CD4-positive, alpha-beta T cell treated with Interleukin-15 for 1 hour (primary cell): ENCODE results near the gene QRICH2.
A peak's percentile ranks its signal among the peaks of the same experiment; 100 is the strongest.
"Not testable (repeated sequence)": the region's sequence is repeated elsewhere in the genome, so short reads cannot be mapped to it uniquely, and the experiment has no call there.

Experiments
- DNase-seq: peaks from one replicate; pipeline ENCODE4 v3.0.0-alpha.2; 2020

Gene QRICH2

DNA sequence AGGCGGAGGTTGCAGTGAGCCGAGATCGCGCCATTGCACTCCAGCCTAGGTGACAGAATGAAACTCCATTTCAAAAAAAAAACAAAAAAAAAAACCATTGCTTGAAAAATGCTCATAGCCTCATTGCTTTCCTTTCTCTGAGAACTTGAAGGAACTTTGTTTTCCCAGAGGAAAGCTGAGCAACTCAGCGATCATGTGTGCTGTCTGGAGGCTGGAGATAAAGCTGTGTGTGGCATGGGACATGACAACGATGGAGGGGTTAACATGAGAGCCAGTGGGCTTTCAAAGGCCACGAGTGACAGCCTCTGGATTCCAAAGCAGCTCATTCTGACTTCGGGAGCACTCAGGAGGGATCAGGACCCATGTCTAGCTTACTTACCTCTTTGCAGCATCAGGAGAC lies 21.6 kb upstream of the QRICH2 start:
- no peak for DNase-seq

DNA sequence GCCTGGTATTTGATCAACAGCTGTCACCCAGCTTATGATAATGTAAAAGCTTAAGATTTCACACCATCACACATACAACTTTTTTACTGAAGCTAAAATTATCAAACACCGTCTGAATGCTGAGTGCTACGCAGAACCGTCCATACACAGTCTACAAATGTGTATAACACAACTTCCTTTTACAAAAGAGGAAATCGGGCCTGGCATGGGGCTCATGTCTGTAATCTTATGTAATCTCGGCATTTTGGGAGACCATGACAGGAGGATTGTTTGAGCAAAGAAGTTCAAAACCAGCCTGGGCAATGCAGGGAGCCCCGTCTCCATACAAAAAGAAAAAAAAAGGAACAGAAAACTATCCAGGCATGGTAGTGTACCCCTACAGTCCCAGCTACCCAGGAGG lies 19.6 kb upstream of the QRICH2 start:
- DNase-seq: peak; percentile 38

DNA sequence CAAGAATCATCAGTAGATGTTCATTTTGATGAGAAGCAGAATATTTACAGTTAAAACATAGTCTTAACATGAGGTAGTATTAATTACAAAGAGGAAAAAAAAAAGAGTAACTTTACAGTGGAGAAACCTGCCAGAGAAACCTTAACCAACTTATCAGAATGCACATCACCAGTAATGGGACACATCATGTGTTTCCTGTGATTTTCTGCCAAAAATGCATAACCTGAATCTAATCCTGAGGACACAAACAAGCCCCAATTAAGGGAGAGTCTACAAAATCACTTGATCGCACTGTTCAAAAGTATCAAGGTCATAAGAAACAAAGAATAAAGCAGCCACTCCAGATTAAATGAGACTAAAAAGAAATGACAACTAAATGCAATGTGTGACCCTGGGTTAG lies 18.2 kb upstream of the QRICH2 start:
- no peak for DNase-seq

DNA sequence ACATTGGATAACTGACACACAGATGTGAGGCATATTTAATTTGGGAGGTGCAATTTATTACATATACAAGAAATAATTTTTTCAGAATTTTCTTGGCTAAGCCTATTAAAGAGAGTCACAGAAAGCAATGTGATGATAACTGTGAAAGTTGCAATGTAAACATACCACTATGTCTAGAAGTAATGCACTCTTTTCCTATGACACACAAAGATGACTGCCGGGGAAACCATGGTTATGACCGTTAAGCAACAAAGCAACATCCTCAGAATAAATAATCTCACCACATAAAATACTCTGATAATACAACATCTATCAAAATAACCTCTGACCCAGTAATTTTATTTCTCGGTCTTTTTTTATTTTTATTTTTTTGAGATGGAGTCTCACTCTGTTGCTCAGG lies 10.5 kb upstream of the QRICH2 start:
- no peak for DNase-seq

DNA sequence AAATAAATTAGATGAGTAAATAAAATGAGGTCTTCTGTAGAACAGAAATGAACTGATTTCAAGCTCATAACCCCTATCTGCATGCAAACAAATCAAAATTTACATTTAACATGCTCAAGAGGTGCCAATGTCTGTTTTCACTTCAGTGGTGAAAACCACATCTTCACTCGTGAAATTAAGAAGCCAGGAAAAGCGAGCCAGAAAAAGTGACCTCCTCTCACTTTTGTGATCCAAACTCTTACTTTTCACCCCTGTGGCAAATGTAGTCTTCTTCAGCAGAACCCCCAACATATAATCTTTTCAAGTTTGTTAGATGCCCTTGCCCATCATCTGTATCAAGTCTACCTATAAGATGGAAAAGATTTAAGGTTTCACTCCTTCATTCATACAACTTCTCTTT lies 9.5 kb upstream of the QRICH2 start:
- no peak for DNase-seq

DNA sequence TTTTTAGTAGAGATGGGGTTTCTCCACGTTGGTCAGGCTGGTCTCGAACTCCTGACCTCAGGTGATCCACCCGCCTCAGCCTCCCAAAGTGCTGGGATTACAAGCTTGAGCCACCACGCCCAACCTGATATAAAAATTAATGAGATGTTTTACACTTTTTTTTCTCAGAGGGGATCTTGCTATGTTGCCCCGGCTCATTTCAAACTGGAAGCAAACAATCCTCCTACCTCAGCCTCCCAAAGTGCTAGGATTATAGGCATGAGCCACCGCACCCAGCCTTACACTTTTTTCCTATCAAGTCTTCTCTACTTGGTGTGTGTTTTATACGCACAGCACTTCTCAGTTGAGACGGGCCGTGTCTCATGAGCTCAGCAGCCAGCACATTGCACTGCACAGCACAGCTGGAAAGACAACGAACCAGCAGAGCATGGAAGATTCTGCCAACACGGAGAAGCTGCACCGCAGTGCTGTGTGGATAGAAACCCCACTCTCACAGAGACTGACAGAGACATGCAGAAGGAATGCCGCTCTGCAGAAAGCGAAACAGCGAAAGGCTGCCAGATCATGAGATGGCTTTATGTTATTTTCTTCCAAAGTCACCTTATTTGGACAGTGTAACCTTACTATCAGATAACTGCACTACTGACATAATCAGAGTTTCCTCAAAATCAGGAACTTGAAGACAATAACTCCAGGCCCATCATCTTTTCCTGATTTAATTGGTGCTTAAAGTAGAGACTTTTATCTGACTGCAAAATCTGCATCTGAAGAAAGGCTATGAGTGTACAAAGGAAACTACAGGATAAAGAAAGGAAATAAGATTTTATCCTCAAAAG lies 6.5 kb upstream of the QRICH2 start:
- DNase-seq: no peak

DNA sequence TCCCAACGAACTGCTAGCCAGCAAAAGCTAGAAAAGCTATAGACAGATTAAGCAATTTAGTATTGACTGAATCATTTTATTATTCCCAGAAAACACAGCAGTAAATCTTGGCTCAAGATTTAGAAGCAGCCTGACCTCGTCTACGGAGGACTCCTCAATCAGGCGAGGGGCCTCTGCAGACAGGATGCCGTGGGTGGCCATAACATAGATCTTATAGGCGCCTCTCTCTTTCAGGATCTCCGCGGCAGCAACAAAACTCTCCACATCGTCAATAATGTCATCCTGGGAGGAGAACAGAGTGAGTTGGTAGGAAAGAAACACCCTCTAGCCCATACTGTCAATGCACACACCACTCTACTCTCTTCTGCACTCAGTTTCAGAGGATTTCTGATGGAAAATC lies 4.7 kb upstream of the QRICH2 start:
- no peak for DNase-seq

DNA sequence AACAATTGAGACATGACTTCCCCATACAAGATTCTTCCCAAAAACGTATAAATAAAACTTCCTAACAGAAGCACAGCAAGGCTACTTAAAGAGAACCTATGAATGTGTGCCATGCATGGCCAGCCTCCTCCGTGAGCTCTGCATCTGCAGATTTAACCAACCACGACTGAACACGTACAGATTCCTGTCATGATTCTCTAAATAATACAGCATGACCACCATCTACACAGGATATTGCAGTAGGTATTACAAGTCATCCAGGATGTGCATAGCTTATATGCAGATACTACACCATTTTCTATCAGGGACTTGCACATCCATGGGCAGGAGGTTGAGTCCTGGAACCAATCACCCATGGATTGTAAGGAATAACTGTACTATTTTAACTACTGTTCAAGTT lies 1.4 kb upstream of the QRICH2 start:
- no peak for DNase-seq

DNA sequence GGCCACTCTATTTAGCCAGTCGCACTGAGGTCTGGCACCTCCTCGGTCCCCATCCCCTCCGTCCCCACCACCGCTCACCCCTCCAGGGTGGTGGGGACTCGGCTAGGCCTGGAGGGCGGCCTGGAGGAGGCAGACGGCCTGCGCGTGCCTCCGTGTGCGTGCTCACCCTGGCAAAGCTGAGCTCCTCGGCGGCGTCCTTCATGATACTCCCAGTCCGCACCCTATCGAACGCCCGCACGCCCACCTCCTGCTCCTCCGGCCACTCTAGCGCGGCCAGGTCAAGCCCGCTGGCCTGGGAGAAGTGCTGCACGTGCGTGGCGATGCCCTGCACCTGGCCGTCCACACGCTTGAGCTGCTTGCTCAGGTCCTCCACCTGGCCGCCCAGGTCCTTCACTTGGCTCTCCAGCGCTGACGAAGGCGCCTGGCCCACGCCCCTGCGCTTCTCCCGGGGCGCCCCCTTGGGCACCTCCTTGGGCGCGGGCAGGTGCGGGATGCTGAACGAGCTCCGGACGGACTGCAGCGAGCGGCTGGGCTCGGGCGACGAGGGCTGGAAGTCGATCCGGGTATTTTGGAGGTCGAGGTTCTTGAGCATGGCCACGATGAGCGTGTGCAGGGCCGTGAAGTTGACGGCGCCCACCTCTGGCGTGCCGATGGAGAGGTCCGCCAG lies 644 bp downstream of the QRICH2 start:
- DNase-seq: no peak

DNA sequence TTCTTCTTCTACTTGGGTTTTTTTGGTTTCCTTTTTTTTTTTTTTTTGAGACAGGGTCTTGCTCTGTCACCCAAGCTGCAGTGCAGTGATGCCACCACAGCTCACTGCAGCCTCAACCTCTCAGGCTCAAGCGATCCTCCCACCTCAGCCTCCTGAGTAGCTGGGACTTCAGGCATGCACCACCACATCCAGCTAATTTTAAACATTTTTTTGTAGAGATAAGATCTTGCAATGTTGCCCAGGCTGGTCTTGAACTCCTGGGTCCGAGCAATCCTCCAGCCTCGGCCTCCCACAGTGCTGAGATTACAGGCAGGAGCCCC lies 3.0 kb downstream of the QRICH2 start:
- not testable (repeated sequence) for DNase-seq

DNA sequence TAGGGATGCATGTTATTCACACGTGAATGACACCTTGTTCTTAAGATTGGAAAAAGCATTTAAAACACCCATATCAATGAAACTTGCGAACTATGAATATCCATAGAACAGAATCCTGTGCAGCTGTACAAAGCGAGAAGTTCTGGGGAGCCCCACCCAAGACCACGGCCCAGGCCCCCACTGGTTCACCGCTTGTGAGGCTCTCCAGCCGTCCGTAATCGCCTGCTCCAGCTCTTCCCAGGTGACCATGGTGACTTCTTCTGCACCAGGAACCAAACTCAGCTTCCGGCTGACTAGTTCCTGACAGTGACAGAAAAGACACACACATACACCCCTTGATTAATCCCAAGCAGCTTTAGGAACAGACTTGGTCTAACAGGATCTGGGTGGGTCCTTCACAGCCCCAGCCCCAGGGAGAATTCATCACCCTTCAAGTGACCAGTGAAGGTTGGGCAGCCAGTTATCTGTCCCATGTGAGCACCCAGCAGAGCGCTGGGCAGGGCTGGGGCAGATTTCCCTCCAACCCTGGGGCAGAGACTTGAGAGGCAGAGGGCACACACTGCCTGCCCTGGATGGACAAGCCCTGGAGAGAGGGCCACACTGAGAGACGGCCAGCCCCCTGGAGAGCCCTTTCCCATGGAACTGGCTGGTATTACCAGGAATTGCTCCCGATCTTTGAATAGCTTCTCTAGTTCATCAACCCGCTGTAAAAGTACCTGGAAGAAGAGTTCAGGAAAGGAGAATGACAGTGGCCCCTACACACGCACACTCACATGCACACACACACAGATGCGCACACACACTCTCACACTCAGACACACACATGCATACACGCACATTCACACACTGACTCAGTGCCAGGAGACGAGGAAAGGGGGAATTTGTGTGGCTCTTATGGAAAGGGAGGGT lies 3.6 kb downstream of the QRICH2 start:
- DNase-seq: no peak

DNA sequence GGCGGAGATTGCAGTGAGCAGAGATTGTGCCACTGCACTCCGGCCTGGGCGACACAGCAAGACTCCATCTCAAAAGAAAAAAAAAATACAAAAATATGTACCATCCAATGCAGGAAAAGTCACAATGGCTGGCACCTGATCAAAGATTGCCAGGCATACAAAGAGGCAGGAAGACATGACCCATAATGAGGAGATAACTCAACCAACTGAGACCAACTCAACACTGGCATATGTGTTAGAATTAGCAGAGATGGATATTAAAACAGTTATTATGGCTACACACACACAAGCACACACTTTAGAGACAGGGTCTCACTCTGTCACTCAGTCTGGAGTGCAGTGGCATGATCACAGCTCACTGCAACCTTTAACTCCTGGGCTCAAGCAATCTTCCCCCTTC lies 10.6 kb downstream of the QRICH2 start:
- DNase-seq: no peak

DNA sequence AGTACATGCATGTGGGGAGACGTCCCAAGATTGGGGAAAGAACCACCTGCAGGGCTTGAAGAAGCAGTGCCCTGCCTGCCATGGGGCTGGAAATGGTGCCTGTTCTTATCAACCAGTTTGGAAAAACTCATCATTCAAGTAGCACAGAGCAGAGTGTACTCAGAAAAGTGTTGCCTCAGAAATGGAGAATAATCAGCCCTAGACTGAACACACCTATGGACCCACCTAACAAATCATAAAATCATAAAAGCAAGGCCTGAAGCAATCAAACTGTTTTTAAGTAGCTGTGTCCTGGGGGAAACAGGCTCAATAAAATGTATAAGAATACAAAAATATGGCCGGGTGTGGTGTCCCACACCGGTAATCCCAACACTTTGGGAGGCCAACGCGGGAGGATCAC lies 11.2 kb downstream of the QRICH2 start:
- DNase-seq: no peak

DNA sequence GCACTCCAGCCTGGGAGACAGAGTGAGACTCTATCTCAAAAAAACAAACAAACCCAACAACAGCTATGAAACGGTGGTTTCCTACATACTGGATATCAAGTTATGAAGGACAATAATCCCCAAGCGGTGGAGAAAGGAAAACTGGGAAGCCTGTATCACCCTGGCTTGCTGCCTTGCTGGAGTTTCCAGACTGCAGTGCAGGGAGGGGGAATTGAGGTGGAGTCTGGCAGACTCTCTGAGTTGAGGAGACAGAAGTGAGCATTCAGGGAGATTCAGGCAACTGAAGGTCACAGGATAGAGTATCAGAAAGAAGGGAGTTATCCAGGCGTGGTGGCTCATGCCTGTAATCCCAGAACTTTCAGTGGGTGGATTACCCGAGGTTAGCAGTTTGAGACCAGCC lies 11.9 kb downstream of the QRICH2 start:
- no peak for DNase-seq

DNA sequence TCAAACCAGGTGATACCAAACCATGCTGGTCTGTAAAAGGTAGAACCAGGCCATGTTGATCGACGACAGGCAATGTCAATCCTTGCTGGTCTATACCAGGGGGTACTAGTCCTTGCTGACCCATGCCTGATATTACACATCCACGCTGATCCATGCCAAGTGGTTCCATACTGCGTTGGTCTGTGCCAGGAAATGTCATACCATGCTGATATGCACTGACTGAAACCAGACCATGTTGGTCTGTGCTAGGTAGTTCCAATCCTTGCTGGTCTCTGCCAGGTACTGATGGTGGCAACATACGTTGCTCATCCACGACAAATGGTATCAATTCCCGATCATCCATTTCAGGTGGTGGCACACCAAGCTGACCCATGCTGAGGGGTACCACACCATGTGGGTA lies 15.0 kb downstream of the QRICH2 start:
- DNase-seq: no peak

DNA sequence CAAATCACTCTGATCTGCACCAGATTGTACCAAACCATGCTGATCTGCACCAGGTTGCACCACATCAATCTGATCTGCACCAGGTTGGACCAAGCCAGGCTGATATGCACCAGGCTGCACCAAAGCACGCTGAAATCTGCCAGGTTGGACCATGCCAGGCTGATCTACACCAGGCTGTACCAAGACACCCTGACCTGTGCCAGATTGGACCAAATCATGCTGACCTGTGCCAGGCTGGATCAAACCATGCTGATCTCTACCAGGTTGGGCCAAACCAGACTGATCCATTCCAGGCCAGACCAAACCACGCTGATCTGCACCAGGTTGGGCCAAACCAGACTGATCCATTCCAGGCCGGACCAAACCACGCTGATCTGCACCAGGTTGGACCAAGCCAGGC lies 15.5 kb downstream of the QRICH2 start:
- DNase-seq: no peak

DNA sequence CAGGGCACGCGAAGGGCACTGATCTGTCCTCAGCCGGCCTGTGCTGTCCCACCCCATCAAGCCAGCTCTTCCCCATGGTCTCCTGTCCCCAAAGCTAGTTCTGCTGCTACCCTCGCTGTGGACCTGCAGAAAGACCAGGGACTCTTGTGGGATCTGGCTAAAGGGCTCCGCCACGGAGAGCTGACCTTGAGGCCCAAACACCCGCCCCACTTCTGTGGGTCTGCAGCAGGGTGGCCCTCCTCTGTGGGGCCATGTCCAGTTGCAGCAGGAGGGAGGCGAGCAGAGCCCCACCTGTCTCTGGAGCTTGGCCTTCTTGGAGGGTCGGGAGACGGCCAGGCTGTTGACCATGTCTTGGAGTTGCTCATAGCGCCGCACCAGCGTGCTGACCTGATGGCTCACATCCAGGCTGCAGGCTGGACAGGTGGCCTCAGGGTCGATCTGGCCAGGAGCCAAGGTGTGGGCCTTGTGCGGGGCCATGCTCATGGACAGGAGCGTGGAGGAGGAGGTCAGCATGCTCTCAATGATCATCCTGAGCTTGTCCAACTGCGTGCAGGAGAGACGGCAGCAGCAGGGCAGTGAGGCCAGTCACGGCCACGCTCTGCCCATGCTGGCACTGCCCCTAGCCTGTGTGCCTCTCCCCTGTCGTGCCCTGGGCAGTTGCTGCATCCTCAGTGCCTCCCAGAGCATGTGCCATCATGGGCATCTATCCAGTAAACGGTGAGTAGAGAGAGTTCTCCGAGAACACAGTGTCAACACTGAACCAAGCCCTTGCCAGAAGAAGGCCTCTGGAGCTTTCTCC lies 26.3 kb downstream of the QRICH2 start:
- no peak for DNase-seq

DNA sequence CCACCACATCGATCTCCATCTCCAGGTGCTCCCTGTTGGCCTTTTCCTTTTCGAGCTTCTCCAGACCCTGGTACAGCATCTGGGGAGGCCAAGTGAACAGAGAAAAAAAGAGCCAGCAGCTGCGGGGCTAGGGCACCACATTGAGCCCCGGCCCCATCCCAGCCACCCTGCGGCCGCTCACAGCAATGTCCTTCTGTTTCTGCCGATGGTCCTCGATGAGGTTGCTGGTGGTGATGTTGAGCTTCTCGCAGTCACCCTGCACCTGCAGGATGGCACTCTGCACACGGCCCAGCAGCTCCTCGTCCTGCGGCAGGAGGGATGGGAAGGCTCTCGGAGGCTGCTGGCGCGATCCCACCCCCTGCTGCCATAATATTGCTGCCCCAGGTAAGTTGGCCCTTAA lies 27.4 kb downstream of the QRICH2 start:
- DNase-seq: no peak

DNA sequence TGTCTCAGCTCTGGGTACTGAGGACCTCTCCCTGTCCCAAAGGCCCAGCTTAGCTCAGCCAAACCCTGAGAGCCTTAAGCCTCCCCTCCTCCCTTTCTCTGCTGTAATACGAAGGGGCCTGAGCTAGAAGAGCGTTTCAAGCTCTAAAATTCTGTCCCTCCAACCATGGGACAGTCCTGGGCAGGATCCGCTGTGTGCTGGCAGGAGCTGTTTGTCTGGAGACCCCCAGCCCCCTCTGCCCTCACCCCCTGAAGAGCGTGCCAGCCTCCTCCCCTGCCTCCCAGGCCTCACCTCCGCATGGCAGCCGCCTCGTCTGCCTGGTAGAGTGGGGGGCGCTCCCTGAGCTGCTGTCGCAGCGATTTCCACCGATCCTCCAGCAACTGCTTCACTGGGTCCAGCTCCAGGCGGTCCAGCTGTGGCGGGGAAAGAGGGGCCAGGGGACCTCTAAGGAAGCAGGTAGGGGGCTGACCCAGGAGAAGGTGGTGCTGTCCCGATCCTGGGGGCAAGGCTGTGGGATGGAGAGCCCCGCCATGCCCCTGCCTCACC lies 28.3 kb downstream of the QRICH2 start:
- no peak for DNase-seq

DNA sequence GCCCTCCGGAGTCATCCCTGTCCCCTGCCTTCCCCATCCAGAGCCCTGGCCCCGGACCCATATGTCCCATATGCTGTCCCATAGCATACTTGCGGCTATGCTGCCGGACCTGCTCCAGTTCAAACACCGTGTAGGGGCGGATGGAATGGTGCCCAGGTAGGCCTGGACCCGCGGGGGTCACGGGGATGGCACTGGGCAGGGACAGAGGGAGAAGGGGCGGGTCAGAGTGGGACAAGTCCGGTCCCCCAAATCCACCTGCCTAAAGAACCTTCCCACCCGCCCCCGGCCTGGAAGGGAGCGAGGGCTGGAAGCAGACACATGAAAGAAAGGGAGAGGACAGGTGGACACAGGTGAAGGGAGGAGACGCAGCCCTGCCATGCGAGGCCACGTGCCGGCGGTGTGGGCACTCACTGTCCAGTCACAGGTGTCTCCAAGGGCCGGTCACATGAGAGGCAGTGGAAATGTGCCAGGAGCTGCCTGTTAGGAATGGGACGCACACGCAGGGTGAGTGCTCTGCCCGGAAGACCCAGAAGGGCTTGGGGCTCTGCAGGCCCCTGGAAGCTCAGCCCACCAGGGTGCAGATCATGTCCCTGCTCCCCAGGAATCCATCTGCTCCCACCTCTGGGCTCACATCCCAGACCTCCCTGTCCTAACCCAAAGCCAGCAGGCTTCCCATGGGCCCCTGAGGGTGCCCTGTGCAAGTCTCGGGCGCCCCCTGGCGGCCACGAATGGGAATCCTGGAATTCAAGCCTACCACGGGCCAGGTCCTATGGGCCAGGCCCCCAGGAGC lies 28.9 kb downstream of the QRICH2 start:
- peak; percentile 82 for DNase-seq

DNA sequence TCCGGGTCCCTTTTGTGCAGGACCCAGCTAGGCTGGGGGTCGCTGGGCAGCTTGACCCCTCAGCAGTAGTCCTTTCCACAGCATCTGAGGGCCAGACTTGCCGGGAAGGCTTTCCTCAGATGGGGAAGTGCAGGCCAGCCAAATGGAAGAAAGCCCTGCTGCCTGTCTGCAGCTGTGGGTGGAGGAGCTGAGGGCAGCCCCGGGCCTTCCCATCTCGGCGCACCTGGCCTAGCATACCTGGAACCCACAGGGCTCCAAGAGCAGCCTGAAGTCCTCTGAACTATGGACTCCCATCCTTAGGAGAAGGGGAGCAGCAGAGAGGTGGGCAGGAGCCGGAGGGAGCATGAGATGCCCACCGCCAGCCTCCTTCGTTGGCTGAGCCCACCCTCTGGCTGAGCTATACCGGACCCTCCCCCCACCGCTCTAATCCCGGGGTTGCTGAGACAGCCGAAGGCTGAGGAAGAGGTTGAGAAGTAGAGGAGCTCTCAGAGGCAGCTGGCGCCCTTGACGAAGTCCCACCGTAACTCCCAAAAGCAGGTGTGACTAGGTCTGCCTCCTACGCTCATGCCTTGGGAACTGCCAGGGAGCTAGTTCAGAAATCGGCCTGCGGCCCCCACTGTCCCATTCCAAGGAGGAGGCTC lies 29.7 kb downstream of the QRICH2 start:
- no peak for DNase-seq
